Measurements from ENCODE around the gene LIG3. TPM values are rescaled to one million over a fixed set of nuclear protein-coding genes. Genes with fewer than 3 reads are reported as not detected.

Gene LIG3
- total RNA-seq, 4 donors from 2014 or later: 16.9 to 25.4 (median 21.5) TPM

DNA sequence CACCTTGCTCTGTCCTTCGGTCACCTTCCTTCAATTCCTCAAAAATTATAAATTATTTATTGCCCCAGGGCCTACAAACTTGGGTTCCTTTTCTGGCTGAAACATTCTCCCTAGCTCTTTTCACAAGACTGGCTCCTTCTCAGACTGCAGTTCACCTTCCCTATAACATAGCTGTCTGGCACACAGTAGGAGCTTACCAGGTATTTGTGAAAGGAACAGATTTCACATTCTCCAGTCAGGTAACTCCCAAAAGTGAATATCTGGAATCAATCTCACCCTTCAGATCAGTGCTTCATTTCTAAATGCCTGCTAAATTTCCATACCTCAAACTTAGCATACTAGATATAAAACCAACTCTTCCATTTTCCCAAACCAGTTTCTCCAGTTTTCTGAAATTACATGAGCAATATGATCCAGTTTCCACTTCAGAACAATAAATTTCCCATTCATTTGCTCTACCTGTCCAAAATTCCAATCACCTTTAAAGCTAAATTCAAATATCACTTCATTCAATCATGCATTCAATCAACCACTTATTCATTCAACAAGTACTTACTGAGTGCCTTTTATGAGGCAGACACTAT is 77.1 kb downstream of the LIG3 start:
- DNase-seq (no peak), ATAC-seq (no peak)
- H3K9me3 ChIP-seq: no peaks in the 10 kb centered on the region
- in situ Hi-C loops (cut with MboI; ENCODE audit: low sequenced_read_pairs in 4 of 4): no loop called here
- H3K27ac ChIP-seq: no peak overlapping the region
- no peak for TF ChIP-seq POLR2A (IDR thresholded peaks at IDR 0.05)
- TF ChIP-seq CTCF (IDR thresholded peaks at IDR 0.05 in 4 of 5, conservative IDR thresholded peaks at IDR 0.05 in 1 of 5): no peak
- intact Hi-C loops (cut with DNase I; ENCODE audit: low total_unique reads): no loop called here
- no peak overlapping the region for H3K4me3 ChIP-seq
- H3K27me3 ChIP-seq: no peaks in the 10 kb centered on the region
- H3K36me3 ChIP-seq: no peaks in the 10 kb centered on the region
- peaks cover 1 to 20% of the 10 kb centered on the region in 2 donors for H3K4me1 ChIP-seq

Other genes starting within 250 kb of the LIG3 start
- gene CCT6B, start 19.1 kb upstream of the LIG3 start, total RNA-seq: 1 to 10 TPM; 1.4 to 5.4 (median 2.8) TPM
- 10 to 100 TPM in 1 of 4 donors, 1 to 10 TPM in 3; 6.0 to 11.0 (median 7.2) TPM for gene ZNF830, start 19.0 kb upstream of the LIG3 start, total RNA-seq
- 10 to 100 TPM; 17.4 to 65.7 (median 35.0) TPM for gene RFFL, start 83.2 kb downstream of the LIG3 start, total RNA-seq
- gene RAD51D, start 139.3 kb downstream of the LIG3 start, total RNA-seq: 1 to 10 TPM; 2.5 to 5.2 (median 2.8) TPM
- gene FNDC8, start 141.1 kb downstream of the LIG3 start, total RNA-seq: not detected
- 10 to 100 TPM in 3 of 4 donors, 1 to 10 TPM in 1; 9.9 to 19.3 (median 11.5) TPM for gene NLE1, start 161.8 kb downstream of the LIG3 start, total RNA-seq
- 100 to 1,000 TPM in 3 of 4 donors, 10 to 100 TPM in 1; 73.7 to 150 (median 105) TPM for gene UNC45B, start 167.3 kb downstream of the LIG3 start, total RNA-seq
- not detected for gene SLC35G3, start 213.9 kb downstream of the LIG3 start, total RNA-seq

Measured in gastrocnemius medialis (tissue), 4 donors.